AG04450 (cell line): ENCODE measurements around the gene NOTCH3. TPM values are rescaled to one million over a fixed set of nuclear protein-coding genes. Genes with fewer than 3 reads are reported as not detected.
A peak's percentile ranks its signal among the peaks of the same experiment; 100 is the strongest.

Experiments used
- CTCF ChIA-PET: fragments of 300-600, 350-600 bp; formaldehyde crosslinking; extraction: SDS; loops from one replicate; lab custom pipeline; 2022; ENCODE audit warnings: antibody characterized with exemption, inconsistent platforms; lab: Charles Lee
- POLR2A ChIA-PET: fragments of 350-600 bp; formaldehyde crosslinking; extraction: SDS; loops from one replicate; lab custom pipeline; 2021; ENCODE audit warnings: antibody characterized with exemption, inconsistent platforms; lab: Yijun Ruan, JAX
- DNase-seq: peaks from one replicate; pipeline ENCODE4 v3.0.0-alpha.2; 2011; ENCODE audit warnings: low read depth, low spot score
- H3K27ac ChIP-seq: one replicate; pipeline ENCODE4 v1.5.1; 2012; ENCODE audit warnings: low read depth, low read length, control low read depth
- H3K27me3 ChIP-seq: one replicate; pipeline ENCODE4 v1.6.0; 2012; ENCODE audit warnings: low read length; ENCODE audit not compliant: control insufficient read depth, insufficient read depth
- H3K4me3 ChIP-seq: 2 replicates; pipeline ENCODE4 v1.5.1; 2011; ENCODE audit warnings: mild to moderate bottlenecking, low read depth, low read length, control low read depth
- H3K9me3 ChIP-seq: 2 replicates; pipeline ENCODE4 v1.5.1; 2012; ENCODE audit warnings: low read length; ENCODE audit not compliant: control insufficient read depth, insufficient read depth
- polyA plus RNA-seq: library from polyadenylated mRNA; depleted of rRNA; stranded (reverse); fragments of >200 nt; gene quantifications from 2 replicates; pipeline ENCODE4 v1.2.3, GENCODE V29; 2011
- TF ChIP-seq, protein P1 (sequence below): IDR thresholded peaks from 2 replicates; pipeline ENCODE4 v1.5.1; 2011; ENCODE audit warnings: low read depth, low read length, control low read depth, inconsistent platforms

NOTCH3 gene
- polyA plus RNA-seq, 1 experiment = 8.8 TPM

DNA sequence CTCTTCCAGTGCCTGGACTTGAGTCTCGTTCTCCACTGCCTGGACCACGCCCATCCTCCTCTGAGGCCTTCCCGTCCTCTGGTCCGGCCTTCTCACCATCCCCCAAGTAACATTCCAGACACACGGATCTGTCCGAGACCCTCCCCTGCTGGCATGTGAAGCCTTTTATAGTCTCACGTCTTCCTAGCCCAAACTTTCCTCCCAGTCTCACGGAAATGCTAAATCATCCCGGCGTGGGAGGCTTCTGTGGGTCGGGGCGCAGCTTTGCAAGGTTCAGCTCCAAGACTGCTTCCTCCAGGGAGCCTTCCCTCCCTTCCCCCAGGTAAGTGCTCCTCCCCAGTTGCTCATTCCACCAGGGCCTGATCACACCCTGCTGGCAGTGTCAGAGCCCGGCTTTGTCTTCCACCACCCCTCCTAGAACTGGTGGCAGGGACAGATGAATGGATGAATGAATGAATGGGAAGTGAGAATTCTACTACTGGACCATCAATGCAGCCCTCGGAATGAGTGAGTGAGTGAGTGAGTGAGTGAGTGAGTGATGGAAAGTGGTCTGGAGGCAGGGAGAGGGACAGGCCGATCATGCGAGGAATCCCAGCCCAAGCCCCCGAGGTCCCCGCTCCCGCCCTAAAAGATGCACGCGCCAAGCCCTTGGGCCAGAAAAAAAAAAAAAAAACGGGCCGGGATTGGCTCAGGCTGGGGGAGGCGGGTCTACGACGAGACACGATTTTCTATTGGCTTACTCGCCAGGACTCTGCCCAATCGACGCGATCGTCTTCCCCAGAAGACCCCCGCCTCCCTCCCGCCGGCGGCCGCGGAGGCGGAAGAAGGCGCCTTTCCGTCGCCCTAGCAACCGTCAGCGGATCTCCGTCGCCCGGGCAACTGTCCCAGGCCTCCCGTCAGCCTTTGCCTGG is 22.2 kb upstream of the NOTCH3 start:
- POLR2A ChIA-PET = interaction anchor here (0.5 to 0.7 kb wide), 2 partner anchors 13 to 15 kb away, joined by 4 to 7 read pairs; no protein-coding TSS in a partner anchor
- TF ChIP-seq, protein P1, sequence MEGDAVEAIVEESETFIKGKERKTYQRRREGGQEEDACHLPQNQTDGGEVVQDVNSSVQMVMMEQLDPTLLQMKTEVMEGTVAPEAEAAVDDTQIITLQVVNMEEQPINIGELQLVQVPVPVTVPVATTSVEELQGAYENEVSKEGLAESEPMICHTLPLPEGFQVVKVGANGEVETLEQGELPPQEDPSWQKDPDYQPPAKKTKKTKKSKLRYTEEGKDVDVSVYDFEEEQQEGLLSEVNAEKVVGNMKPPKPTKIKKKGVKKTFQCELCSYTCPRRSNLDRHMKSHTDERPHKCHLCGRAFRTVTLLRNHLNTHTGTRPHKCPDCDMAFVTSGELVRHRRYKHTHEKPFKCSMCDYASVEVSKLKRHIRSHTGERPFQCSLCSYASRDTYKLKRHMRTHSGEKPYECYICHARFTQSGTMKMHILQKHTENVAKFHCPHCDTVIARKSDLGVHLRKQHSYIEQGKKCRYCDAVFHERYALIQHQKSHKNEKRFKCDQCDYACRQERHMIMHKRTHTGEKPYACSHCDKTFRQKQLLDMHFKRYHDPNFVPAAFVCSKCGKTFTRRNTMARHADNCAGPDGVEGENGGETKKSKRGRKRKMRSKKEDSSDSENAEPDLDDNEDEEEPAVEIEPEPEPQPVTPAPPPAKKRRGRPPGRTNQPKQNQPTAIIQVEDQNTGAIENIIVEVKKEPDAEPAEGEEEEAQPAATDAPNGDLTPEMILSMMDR = no peak
- peak; percentile 91 for DNase-seq
- Histone ChIP-seq H3K27ac (peak overlapping the region; percentile 47), H3K27me3 (no peaks in the 10 kb centered on the region), H3K4me3 (peak overlapping the region; percentile 78), H3K9me3 (no peaks in the 10 kb centered on the region)
- CTCF ChIA-PET = no interaction called here

DNA sequence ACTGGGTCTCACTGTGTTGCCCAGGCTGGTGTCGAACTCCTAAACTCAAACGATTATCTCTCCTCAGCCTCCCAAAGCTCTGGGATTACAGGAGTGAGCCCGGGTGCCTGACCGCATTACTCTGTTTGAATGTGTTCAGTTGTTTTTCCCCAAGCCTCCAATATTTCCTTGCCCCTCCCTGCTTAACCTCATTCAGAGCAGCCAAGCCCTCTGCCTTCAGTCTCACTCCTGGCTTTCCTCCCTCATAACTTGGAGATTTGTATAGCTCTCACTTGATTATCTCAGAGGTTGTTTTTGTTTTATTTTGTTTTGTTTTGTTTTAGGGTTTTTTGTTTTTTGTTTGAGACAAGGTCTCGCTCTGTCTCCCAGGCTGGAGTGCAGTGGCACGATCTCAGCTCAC is 20.0 kb upstream of the NOTCH3 start:
- ChIA-PET CTCF (interaction anchor here (0.5 to 1.3 kb wide), 5 partner anchors 43 to 125 kb away, joined by 3 to 4 read pairs (median 3); no protein-coding TSS in a partner anchor), POLR2A (no interaction called here)
- DNase-seq = no peak
- Histone ChIP-seq H3K4me3 (no peak overlapping the region), H3K27ac (no peak overlapping the region), H3K27me3 (no peaks in the 10 kb centered on the region), H3K9me3 (no peaks in the 10 kb centered on the region)
- TF ChIP-seq, protein P1 = no peak

DNA sequence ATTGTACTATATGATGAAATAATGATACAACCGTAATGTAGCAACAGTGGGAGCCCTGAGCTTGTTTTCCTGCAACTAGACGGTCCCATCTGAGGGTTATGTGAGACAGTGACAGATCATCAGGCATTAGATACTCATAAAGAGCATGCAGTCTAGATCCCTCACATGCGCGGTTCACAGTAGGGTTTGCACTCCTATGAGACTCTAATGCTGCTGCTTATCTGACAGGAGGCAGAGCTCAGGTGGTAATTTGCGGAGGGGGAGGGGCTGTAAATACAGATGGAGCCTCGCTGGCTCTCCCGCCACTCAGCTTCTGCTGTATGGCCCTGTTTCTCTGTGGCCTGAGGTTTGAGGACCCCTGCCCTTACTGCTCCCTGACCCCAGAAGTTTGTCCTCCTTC is 17.7 kb upstream of the NOTCH3 start:
- POLR2A ChIA-PET = no interaction called here
- TF ChIP-seq, protein P1 = no peak

DNA sequence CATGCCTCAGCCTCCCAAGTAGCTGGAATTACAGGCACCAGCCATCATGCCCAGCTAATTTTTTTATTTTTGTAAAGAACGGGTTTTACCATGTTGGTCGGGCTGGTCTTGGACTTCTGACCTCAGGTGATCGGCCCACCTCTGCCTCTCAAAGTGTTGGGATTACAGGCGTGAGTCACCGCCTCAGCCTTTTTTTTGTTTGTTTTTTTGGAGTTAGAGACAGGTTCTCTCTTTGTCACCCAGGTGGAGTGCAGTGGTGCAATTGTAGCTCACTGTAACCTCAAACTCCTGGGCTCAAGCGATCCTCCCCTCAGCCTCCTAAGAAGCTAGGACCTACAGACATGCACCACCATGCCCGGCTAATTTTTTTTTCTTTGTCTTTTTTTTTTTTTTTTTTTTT is 15.6 kb upstream of the NOTCH3 start:
- no peak for DNase-seq
- POLR2A ChIA-PET = no interaction called here

More for the DNA sequence above, 17.7 kb upstream of the NOTCH3 start:
- H3K9me3 ChIP-seq = no peaks in the 10 kb centered on the region; the same call in 1 of the 2 replicates
- H3K4me3 ChIP-seq = no peak overlapping the region
- no peaks in the 10 kb centered on the region for H3K27me3 ChIP-seq
- CTCF ChIA-PET = no interaction called here
- DNase-seq = no peak
- H3K27ac ChIP-seq = no peak overlapping the region

More for the DNA sequence above, 15.6 kb upstream of the NOTCH3 start:
- Histone ChIP-seq H3K27ac (no peak overlapping the region), H3K27me3 (no peaks in the 10 kb centered on the region), H3K9me3 (no peaks in the 10 kb centered on the region; the same call in 1 of the 2 replicates), H3K4me3 (no peak overlapping the region)
- TF ChIP-seq, protein P1 = no peak
- CTCF ChIA-PET = interaction anchor here (0.6 kb wide), 2 partner anchors 10 to 1166 kb away, joined by 4 to 7 read pairs; no protein-coding TSS in a partner anchor
